ENCODE measurements around the gene DAB1.

GRCh38 chr1:57013522-57013921 lies 410.3 kb downstream of the DAB1 start:
- TF ChIP-seq CTCF (IDR thresholded peaks at IDR 0.05; ENCODE audit: insufficient read depth, low read length, poor library complexity, severe bottlenecking) (no peak), EZH2phosphoT487 (conservative IDR thresholded peaks at IDR 0.05; ENCODE audit: low read length) (no peak)
